ENCODE results near the gene ACTL7B. TPM values are rescaled to one million over a fixed set of nuclear protein-coding genes. Genes with fewer than 3 reads are reported as not detected.

ACTL7B gene
- total and polyA plus RNA-seq, 2 of the 8 experiments (the other 6 are each of a cell fraction or from before 2014, with no cell fraction given): not detected

GRCh38 chr9:108885643-108886348 is 30.0 kb upstream of the ACTL7B start:
- no peak overlapping the region for H2BK20ac ChIP-seq (ENCODE audit: low read length)
- H3K4me1 ChIP-seq (replicated peaks in 1 of 4; ENCODE audit: control insufficient read depth in 3 of 4, insufficient read depth in 4 of 4, low read length in 3 of 4): no peaks in the 10 kb centered on the region
- H3K79me2 ChIP-seq (ENCODE audit: control insufficient read depth in 1 of 2, insufficient read depth in 2 of 2, low read length in 2 of 2): no peaks in the 10 kb centered on the region
- H4K91ac ChIP-seq (replicated peaks; ENCODE audit: insufficient read length, low read length): no peak overlapping the region
- no peaks in the 10 kb centered on the region for H3K23me2 ChIP-seq (ENCODE audit: low read depth, low read length)
- H2AFZ ChIP-seq (ENCODE audit: low read length): no peak overlapping the region
- H3K9me3 ChIP-seq (ENCODE audit: insufficient read depth in 2 of 2, low read depth in 1 of 2, low read length in 1 of 2): no peaks in the 10 kb centered on the region
- FAIRE-seq (no peak), DNase-seq (ENCODE audit: low read depth in 1 of 2, low spot score in 2 of 2) (no peak)
- no peak overlapping the region for H3K4ac ChIP-seq (replicated peaks; ENCODE audit: insufficient read length, low read depth, low read length)
- no peaks in the 10 kb centered on the region for H4K20me1 ChIP-seq (replicated peaks in 1 of 2; ENCODE audit: control insufficient read depth in 1 of 2, insufficient read depth in 2 of 2, low read length in 2 of 2)
- H3K23ac ChIP-seq (ENCODE audit: insufficient read length): no peak overlapping the region
- H3K27me3 ChIP-seq (replicated peaks in 1 of 4; ENCODE audit: control insufficient read depth in 3 of 4, extremely low read depth in 1 of 4, insufficient read depth in 3 of 4, low read length in 3 of 4): no peaks in the 10 kb centered on the region
- H2BK15ac ChIP-seq (ENCODE audit: low read length): no peak overlapping the region
- peaks cover 6 to 35% (median 18%) of the 10 kb centered on the region in 4 experiments for H3K36me3 ChIP-seq (ENCODE audit: control insufficient read depth in 2 of 4, insufficient read depth in 4 of 4, low read length in 3 of 4)
- CTCF ChIA-PET (ENCODE audit: partially characterized antibody): interaction anchor here (0.7 to 1.2 kb wide), 2 partner anchors 69 to 315 kb away, joined by 3 to 4 read pairs; no protein-coding TSS in a partner anchor
- H3K56ac ChIP-seq (replicated peaks; ENCODE audit: insufficient read length, low read depth, low read length): no peak overlapping the region
- no peak overlapping the region for H2AK5ac ChIP-seq (ENCODE audit: low read depth, low read length)
- no peak overlapping the region for H3K4me3 ChIP-seq (ENCODE audit: extremely low read depth in 1 of 4, insufficient read depth in 2 of 4, low read depth in 3 of 4, low read length in 4 of 4)
- H2BK120ac ChIP-seq (replicated peaks; ENCODE audit: low read depth, low read length): no peak overlapping the region
- H2BK5ac ChIP-seq (ENCODE audit: low read depth, low read length): no peak overlapping the region
- H2BK12ac ChIP-seq (ENCODE audit: low read depth, low read length): no peak overlapping the region
- WGBS, 2 experiments (ENCODE audit: extremely low coverage in 1 of 2, insufficient coverage in 1 of 2, insufficient read length in 1 of 2, insufficient replicate concordance in 2 of 2, low coverage in 1 of 2, low lambda C conversion rate in 2 of 2, missing lambda C conversion rate in 1 of 2): 90% methylated on average over 1 of the region's 1 CpG; no CpG with 5 or more reads in 1 of the 2 experiments
- H3K27ac ChIP-seq (ENCODE audit: low read depth, low read length): no peak overlapping the region
- H3K9ac ChIP-seq (replicated peaks in 1 of 4; ENCODE audit: extremely low read depth in 1 of 4, low read depth in 3 of 4, low read length in 3 of 4): no peak overlapping the region
- no peak overlapping the region for H3K14ac ChIP-seq (ENCODE audit: insufficient read length)
- H3K79me1 ChIP-seq (ENCODE audit: low read depth, low read length): no peaks in the 10 kb centered on the region
- H4K8ac ChIP-seq (ENCODE audit: extremely low read depth, insufficient read depth, low read length): no peak overlapping the region
- no peak overlapping the region for H3K4me2 ChIP-seq (ENCODE audit: insufficient read depth in 1 of 2, low read depth in 2 of 2, low read length in 2 of 2)
- H4K5ac ChIP-seq (ENCODE audit: insufficient read length, low read depth, low read length): no peak overlapping the region
- no peak overlapping the region for H3K18ac ChIP-seq (ENCODE audit: extremely low read depth, low read length)
- POLR2A ChIA-PET (ENCODE audit: partially characterized antibody): no interaction called here
- no peak for TF ChIP-seq CTBP2 (IDR thresholded peaks at IDR 0.05; ENCODE audit: borderline replicate concordance, insufficient read depth, insufficient read length, low read length)
- no peak for TF ChIP-seq HDAC6 (IDR thresholded peaks at IDR 0.05; ENCODE audit: low read depth, low read length)
- no peak for TF ChIP-seq CHD2 (IDR thresholded peaks at IDR 0.05; ENCODE audit: low read length)
- no peak for TF ChIP-seq BACH1 (IDR thresholded peaks at IDR 0.05; ENCODE audit: low read length)
- no peak for TF ChIP-seq BRCA1 (IDR thresholded peaks at IDR 0.05; ENCODE audit: low read depth, low read length)
- no peak for TF ChIP-seq FOSL1 (IDR thresholded peaks at IDR 0.05; ENCODE audit: insufficient read depth, low read depth, low read length)
- TF ChIP-seq, protein P1, sequence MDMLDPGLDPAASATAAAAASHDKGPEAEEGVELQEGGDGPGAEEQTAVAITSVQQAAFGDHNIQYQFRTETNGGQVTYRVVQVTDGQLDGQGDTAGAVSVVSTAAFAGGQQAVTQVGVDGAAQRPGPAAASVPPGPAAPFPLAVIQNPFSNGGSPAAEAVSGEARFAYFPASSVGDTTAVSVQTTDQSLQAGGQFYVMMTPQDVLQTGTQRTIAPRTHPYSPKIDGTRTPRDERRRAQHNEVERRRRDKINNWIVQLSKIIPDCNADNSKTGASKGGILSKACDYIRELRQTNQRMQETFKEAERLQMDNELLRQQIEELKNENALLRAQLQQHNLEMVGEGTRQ (IDR thresholded peaks at IDR 0.05; ENCODE audit: low read length): no peak
- no peak for TF ChIP-seq KDM5A (IDR thresholded peaks at IDR 0.05; ENCODE audit: low read length)
- no peak for TF ChIP-seq CEBPB (IDR thresholded peaks at IDR 0.05; ENCODE audit: low read depth, low read length)
- no peak for TF ChIP-seq CBX5 (IDR thresholded peaks at IDR 0.05; ENCODE audit: low read depth, low read length)
- no peak for TF ChIP-seq KDM1A (IDR thresholded peaks at IDR 0.05; ENCODE audit: borderline replicate concordance, low read length)
- no peak for TF ChIP-seq SP2 (IDR thresholded peaks at IDR 0.05; ENCODE audit: low read length)
- no peak for TF ChIP-seq JUND (IDR thresholded peaks at IDR 0.05; ENCODE audit: low read length)
